Glomerular visceral epithelial cell (primary cell): ENCODE results near the gene SLC30A7.
"Not testable (repeated sequence)": the region's sequence is repeated elsewhere in the genome, so short reads cannot be mapped to it uniquely, and the experiment has no call there.

ENCODE experiments used
- DNase-seq: peaks from one replicate; pipeline ENCODE4 v3.0.0-alpha.2; 2016; ENCODE audit errors: extremely low spot score

SLC30A7 gene, protein sequence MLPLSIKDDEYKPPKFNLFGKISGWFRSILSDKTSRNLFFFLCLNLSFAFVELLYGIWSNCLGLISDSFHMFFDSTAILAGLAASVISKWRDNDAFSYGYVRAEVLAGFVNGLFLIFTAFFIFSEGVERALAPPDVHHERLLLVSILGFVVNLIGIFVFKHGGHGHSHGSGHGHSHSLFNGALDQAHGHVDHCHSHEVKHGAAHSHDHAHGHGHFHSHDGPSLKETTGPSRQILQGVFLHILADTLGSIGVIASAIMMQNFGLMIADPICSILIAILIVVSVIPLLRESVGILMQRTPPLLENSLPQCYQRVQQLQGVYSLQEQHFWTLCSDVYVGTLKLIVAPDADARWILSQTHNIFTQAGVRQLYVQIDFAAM

DNA sequence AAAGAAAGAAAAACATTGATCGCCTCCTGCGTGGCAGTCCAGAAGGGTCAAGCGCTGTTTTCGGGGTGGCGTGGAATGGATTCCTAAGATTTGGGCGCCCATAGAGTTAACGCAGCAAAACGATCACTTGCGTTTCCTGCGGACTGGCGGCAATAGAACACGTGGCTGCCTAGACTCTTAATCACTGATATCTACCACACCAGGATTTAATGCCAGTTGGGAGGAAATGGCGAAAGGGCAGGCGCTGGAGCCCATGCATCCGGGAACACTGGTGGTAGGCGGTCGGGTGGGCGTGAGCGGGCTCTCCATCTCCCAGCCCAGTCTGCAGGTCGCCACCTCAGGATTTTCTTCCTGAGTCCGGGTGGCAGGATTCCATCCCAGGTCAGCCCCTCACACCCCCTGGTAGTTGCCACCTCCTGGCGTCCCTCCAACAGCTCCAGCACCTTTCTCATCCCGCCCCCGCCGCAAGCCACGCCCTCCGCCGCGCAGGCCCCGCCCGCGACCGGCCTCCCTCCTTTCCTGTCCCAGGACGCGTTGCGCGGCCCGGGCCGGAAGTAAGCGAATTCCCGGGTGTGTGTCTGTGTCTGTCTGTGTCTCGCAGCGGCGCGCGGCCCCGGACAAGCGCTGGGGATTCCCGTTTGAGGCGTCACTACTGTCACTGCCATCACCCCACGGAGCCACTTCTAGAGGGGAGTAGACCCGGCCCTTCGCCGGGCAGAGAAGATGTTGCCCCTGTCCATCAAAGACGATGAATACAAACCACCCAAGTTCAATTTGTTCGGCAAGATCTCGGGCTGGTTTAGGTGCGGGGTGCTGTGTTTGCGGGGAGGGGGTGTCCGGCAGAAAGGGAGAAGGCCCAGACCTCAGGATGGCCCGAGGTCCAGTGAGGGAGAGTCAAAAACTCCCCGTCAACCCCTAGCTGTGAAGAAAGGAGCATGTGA lies at the start of gene SLC30A7:
SLC30A7 (plus strand) TSS at position 551 of the 941 bp plus-strand sequence; CDS start at position 724, 173 bp downstream.
- DNase-seq, result peak; percentile 96

DNA sequence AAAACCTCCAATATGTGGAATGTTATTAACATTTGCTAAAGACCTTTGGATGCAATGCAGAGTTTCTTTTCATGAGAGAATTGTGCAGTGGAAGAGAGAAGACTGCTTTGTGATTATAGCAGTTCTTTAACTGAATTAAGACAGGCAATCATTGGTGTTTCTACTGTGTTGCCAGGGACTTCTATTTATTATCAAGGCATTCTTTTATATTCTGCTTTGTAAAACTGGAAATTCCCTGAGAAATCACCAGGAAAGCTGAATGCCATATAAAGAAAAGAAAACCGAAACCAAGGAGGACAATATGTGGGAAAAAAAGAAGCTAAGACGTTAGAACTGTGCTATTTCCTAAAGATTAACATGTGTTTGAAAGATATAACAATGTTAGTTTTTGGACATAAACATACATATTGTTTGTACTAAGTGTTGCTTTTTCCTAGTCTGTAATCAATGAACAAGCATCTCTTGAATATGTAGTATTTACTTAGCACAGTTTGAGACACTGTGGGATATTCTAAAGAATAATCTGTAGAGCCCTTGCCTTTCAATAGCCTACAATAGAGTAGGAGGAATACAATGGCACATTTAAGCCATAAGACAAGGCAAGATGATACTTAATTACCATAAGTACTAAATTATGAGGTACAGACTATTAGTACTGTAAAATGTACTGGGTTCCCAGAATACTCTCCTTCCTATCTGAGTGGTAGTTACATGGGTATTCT lies 48.4 kb upstream of the SLC30A7 start:
- no peak for DNase-seq

DNA sequence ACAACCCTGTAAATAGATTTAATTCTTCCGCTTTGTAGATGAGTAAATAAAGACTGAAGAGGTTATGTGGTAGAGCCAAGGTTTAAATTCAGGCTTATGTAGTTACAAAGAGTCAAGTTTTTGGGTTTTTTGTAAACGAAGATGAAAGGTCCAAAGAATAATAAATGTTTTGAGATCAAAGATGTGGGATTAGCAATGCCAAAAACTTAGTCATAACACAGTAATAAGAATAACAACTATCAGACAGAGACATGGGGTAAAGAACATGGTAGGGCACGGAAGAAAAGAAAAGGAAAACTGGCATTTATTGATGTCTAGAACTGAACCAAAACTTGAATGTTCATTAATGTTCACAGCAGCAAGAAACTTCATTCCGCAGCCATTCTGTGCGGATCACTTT lies 44.2 kb upstream of the SLC30A7 start:
- no peak for DNase-seq

DNA sequence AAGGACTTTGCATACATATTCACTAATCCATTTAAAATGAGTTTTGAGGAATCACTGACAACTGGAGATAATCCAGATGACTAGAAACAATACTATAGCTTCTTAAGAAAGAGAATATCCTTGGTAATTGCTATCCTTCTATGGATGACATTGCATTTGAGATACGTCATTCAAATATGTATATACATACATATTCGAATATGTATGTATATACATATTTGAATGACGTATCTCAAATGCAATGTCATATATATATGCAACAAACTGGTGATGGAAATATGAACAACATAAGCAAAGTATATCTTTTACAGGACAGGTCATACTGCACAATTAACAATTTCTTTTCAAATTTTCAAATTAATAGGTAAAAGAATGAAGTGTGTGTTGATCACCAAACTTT lies 42.9 kb upstream of the SLC30A7 start:
- DNase-seq, result no peak

DNA sequence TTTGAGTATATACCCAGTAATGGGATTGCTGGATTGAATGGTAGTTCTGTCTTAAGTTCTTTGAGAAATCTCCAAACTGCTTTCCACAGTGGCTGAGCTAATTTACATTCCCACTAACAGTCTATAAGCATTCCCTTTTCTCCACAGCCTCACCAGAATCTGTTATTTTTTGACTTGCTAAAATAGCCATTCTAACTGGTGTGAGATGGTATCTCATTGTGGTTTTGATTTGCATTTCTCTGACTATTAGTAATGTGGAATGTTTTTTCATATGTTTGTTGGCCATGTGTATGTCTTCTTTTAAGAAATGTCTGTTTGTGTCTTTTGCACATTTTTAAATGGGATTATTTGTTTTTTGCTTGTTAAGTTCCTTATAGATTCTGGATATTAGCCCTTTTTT lies 40.8 kb upstream of the SLC30A7 start:
- DNase-seq, result not testable (repeated sequence)

DNA sequence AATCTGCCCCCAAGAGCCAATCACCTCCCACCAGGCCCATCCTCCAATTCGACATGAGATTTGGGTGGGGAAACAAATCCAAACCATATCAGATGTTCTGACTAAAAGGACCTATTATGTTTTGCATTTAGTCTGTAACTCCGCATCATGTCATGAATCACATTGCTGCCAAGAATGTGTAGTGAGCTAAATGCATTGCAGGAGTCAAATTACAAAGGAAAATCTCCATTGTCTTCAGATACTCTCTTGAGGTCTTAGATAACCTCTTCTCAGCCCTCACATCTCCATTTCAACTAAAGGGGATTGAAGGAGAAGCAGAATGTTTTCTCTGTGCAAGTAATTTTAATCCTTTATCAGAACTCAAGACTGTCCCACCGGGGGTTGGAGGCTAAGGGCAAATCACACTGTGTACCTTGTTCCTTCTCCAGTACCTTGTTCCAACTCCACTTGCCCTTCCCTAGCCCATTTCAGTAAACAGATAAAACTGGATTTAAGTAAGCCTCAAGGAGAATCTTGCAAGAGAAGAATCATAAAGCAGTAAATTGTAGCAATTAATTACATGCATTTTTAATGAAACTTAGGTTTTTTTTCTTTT lies 35.4 kb upstream of the SLC30A7 start:
- no peak for DNase-seq

DNA sequence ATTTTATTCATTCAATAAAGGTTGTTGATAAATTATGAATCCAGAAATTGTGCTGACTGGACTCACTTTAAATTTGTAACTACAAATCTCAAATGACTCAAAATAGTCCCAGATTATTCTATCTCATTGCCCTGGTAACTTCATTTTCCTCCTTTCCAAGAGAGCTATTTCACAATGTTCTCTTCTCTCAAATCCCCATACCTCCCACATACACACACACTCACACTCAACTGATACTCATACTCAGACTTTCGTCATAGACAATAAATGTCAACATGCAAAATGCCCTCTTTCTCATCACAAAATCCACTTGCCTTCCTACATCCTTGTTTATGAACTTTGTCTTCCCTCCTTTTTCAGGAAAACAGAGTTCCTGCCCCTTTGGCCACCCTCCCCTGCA lies 34.5 kb upstream of the SLC30A7 start:
- DNase-seq, result no peak

DNA sequence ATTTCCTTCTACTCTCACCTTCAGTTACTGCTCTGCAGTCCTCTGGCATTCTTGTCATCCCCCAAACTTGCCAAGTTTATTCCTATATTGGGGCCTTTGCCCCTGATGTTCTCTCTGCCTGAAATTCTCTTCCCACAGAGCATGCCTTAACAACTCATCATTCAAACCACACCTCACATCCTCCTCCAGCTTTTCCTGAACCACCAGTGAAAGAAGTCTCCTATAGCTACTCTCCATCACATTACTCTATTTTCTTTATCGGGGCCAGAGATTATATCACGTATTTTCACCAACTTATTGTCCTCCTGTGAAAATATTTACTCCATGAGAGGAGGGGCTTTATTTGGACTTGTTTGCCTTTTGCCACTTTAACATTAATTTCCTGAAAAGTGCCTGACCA lies 33.3 kb upstream of the SLC30A7 start:
- peak; percentile 23 for DNase-seq

DNA sequence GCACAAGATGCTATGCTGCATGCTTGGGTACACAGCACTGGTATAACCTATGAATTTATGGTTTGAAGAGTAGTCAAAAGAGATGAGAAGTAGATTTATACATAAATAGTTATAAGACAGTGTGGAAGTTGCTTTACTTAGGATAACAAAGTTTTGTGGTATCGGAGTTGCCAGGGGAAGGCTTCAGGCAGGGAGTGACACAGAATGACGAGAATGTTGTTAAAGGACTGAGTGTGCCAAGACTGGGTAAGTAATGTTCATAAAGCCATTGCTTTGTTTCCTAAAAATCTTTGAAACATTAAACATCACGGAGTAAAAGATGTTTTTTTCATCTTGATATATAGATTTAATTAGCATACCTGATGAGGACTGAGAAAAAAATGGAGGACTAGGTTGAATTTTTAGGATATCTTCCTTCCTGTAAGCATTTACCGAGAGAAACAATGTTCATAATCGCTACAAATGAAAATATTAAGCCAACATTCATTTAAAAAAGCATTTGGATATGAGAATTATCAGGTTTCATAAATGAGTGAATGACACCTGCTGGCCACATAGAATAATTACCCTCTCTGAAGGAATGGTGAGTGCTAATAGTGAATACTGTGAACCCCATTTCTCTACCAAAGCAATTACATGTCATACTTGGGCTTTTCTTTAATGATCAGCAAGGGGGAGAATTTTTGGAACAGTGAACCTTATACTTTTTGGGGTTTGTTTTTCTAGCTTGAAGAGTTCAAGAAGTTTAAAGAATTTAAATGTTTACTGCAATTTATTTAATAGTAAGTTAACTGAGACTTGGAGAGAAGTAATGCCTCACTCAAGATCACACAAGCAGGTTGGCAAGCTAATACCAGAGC lies 29.6 kb upstream of the SLC30A7 start:
- DNase-seq, result peak; percentile 53

DNA sequence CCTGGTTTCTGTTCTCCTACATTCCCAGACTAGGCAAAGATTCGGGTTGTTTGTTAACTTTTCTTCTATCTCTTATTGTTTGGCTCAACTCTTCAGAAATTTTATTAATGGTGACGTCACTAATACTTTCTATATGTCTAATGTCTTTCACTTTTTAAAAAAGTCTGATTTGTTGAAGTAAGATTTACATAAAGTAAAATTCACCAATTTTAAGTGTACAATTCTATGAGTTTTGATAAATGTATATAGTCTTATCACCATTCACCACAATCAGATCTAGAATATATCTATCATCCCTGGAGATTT lies 29.0 kb upstream of the SLC30A7 start:
- no peak for DNase-seq

DNA sequence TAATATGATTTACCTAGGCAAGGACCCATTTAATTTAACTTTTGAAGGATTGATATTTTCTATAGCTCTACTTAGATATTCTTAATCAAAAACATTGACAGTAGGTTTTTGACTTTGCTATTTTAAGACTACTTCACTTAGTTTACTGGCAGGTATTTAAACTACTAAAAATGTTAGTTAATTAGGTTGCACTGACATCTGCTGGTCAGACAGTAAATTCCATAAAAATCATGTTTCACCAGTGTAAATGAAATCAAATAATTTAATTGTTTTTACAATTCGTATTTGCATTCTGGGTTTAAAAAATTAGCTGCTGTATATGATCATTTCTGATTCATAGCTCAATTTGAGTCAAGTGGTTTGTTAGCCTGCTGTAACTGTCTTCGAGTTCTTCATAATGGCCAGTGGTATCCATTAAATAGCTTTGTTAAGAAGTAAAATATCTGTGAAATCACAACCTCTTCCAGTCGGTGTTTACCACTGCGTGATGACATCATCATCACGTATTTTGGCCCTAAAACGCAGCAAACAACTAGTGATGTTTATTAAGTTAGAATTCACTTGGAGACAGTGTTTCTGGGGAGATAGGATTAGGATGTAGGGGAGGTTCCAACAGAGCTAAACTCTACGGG lies 27.4 kb upstream of the SLC30A7 start:
- DNase-seq, result peak; percentile 63

DNA sequence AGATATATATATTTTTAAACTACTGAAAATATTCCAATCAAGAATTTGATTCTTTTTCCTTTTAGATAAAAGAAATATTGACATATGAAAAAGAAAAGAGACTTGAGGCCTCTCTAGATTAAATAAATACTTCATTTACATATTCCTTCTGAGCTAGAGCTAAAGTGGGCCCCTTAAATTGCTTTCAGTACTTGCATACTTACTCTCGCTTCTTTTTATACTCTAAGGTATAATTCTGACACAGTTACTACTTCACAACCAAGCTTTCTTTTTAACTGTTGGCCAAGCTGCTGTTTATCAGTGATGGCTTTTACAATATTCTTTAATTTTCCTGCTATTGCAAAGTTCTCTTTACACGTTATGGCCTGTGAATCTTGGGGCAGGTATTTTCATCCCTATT lies 25.9 kb upstream of the SLC30A7 start:
- DNase-seq, result no peak

DNA sequence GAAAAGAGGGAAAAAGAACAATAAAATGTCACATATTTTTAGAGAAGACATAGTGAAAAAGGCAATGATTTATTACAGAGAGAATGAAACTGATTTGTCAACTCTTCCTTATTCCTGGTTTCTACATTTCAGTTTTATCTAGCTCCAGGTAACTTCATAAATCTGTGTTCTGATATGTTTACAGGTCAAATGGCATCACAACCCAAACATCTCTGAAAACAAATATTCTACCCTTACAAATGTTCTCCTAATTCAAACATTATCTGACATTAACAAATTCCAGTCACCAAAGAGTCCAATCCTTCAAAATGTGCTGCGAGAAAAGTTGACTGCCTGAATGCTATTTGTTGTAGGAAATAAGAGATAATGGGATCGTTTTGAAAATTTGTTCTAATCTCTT lies 21.5 kb upstream of the SLC30A7 start:
- no peak for DNase-seq

DNA sequence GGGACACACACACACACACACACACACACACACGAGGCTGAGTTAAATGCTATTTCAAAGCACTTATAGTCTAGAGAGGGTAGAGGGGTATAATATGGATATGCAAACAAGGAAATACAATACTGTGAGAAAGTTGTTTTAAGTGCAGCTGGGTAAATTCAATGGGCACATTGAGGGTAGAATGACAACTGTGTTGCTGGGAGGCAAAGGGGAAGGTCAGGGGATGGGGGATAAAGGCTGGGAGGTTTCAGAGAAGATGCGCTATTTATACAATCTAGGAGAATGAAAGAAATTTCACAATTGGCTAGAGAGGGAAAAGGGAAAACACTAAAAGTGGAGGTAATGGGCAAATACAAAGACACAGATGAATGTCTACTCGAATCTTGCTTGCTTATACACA lies 20.7 kb upstream of the SLC30A7 start:
- DNase-seq, result no peak

DNA sequence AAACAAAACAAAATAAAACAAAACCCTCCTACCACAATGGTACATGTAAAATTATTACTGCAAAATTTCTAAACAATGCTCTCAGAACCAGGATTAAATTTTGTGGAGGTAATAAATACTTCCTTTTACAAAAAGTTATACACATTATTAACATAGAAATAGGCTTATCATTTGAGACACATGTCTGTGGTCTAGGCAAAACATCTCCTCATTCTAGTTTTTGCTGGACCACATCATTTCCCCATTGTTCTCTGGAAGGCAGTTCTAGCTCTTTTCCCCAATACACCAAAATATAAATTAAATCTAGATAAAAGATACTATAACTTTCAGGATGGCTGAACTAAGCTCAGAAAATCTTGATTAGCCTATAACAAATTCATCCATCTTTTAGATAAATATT lies 19.6 kb upstream of the SLC30A7 start:
- no peak for DNase-seq

DNA sequence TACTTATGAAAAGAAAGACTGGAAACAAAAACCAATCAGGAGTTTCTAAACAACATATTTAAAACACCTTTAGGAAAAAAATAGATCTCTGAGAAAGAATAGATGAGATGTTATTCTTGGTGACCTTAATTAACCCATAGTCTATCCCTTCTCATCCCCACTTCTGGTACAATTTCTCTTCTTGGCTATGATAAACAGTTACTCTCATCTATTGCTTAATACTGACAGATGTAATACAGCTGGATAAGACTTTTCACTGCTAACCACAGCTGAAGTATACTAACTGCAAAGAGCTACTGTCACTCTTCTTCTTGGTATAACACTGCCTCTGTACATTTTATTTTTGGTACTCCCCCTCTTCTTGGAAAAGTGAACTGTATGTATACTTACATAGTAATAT lies 16.5 kb upstream of the SLC30A7 start:
- DNase-seq, result no peak

DNA sequence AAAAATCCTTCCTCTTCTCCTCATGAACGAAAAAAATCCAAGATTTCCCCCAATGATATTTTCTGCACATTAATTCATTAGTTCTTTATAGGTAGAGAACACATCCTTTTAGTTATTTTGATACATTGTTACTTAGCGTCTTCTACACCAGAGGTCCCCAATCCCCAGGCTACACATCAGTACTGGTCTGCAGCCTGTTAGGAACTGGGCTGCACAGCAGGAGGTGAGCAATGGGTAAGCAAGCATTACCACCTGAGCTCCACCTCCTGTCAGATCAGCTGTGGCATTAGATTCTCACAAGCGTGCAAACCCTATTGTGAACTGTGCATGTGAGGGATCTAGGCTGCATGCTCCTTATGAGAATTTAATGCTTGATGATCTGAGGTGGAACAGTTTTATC lies 14.2 kb upstream of the SLC30A7 start:
- no peak for DNase-seq

DNA sequence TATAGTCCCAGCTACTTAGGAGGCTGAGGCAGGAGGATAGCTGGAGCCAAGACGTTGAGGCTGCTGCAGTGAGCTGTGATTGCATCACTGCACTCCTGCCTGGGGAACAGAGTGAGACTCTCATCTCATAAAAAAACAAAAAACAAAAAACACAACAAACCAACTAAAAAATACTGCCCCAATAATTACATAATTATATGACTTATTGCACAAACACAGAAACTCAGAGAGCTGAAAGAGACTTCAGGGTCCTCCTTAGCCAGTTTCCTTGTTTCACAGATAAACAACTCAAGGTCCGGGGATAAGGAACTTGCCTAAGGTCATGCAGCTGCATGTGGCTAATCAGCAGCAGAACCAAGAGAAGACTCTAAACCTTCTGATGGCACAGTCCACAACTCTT lies 13.2 kb upstream of the SLC30A7 start:
- no peak for DNase-seq

DNA sequence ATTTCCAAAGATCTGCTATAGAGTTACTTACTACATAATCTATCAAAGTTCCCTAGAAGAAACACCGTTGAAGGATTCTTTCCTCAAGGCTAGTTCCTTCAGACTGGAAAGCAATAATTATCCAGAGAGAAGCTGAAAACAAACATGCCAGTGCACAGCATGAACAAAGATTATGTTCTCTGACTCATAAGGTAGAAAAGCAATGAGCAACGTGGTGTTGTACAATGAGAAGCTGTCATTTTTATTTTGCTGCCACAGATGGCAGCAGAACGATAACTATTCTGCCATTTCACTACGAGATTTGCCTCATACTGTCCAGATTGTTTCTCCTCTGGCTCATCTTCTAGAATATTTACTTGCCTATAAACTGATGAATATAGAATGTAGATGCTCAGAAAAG lies 11.9 kb upstream of the SLC30A7 start:
- peak; percentile 36 for DNase-seq

DNA sequence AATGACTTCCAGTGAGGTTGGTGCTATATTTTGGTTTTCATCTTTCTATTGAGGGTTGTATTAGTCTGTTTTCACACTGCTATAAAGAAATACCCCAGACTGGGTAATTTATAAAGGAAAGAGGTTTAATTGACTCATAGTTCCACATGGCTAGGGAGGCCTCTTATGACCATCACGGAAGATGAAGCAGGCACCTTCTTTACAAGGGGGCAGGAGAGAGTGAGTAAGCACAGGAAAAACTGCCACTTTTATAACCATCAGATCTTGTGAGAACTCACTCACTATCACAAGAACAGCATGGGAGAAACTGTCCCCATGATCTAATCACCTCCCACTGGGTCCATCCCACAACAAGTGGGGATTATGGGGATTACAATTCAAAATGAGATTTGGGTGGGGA lies 6.9 kb upstream of the SLC30A7 start:
- DNase-seq, result not testable (repeated sequence)
